ENCODE data around the gene TIPIN. TPM values are rescaled to one million over a fixed set of nuclear protein-coding genes. Genes with fewer than 3 reads are reported as not detected.

Gene TIPIN
- total RNA-seq (2014; rRNA removed; shearing (Covaris generic)): 26.9 and 34.0 TPM in 2 replicates

GRCh38 chr15:66356359-66357236 lies at the start of gene TIPIN:
Gene TIPIN, minus strand, starts transcription at chr15:66356685. Its CDS starts 3,738 bp downstream, at chr15:66352947.

GRCh38 chr15:66386204-66387123 lies 30.0 kb upstream of the TIPIN start, which contains the start of gene MAP2K1:
Gene MAP2K1, plus strand, starts transcription at chr15:66386912. Its CDS starts 436 bp downstream, at chr15:66387348.

GRCh38 chr15:66293419-66294156 lies 62.9 kb downstream of the TIPIN start, which contains the start of gene DIS3L:
Gene DIS3L, plus strand, starts transcription at chr15:66293568. Its CDS starts 29 bp downstream, at chr15:66293597.

Small RNA genes within 50 kb of the gene (small RNA-seq; reads per million reads assigned to genes)
- gene RF00019 (not detected), gene SCARNA14 (2.4 reads per million, percentile 76 among the genes with 10 or more reads in this experiment)

Other genes starting within 250 kb of the TIPIN start
- gene MEGF11, start 102.9 kb downstream of the TIPIN start, total RNA-seq (2014; rRNA removed; shearing (Covaris generic)): 1.1 and 1.4 TPM in 2 replicates
- gene DIS3L, start 63.1 kb downstream of the TIPIN start, total RNA-seq (2014; rRNA removed; shearing (Covaris generic)): 19.4 and 20.1 TPM in 2 replicates
- gene MAP2K1, start 30.2 kb upstream of the TIPIN start, total RNA-seq (2014; rRNA removed; shearing (Covaris generic)): 33.8 and 40.6 TPM in 2 replicates
- 61.2 and 64.7 TPM in 2 replicates for gene SNAPC5, start 141.1 kb upstream of the TIPIN start, total RNA-seq (2014; rRNA removed; shearing (Covaris generic))
- 2,667 and 3,903 TPM in 2 replicates for gene RPL4, start 148.2 kb upstream of the TIPIN start, total RNA-seq (2014; rRNA removed; shearing (Covaris generic))
- 10.7 and 15.0 TPM in 2 replicates for gene ZWILCH, start 148.6 kb upstream of the TIPIN start, total RNA-seq (2014; rRNA removed; shearing (Covaris generic))
- 8.1 TPM in 2 replicates for gene LCTL, start 209.3 kb upstream of the TIPIN start, total RNA-seq (2014; rRNA removed; shearing (Covaris generic))